Right lobe of liver (tissue), 6 donors: Measurements from ENCODE around the gene OR51B2. TPM values are rescaled to one million over a fixed set of nuclear protein-coding genes. Genes with fewer than 3 reads are reported as not detected.
"Not testable (repeated sequence)": the region's sequence is repeated elsewhere in the genome, so short reads cannot be mapped to it uniquely, and the experiment has no call there.

ENCODE experiments used
- ATAC-seq, 4 donors: fragments of 200-7000 bp; cut with Tn5 transposase; one replicate each; pipeline ENCODE4 v1.9.1; 2020; ENCODE audit warnings: mild to moderate bottlenecking in 4 of 4, moderate library complexity in 4 of 4
- DNase-seq, 3 donors: peaks; one replicate each; pipeline ENCODE4 v3.0.0-alpha.2; 2020
- H3K27ac ChIP-seq, 3 donors: fragments of 200-600 bp; one replicate each; pipeline ENCODE4 v1.8.0; 2022
- H3K27me3 ChIP-seq, 2 donors: fragments of 200-600 bp; one replicate each; pipeline ENCODE4 v1.8.0; 2022
- H3K36me3 ChIP-seq, 4 donors: fragments of 200-600 bp; sonication (generic) in 1 of 4; one replicate each; pipeline versions ENCODE4 v1.5.1 to v1.8.0; 2017 to 2022; ENCODE audit warnings: control low read depth in 1 of 4
- H3K4me1 ChIP-seq, 4 donors: fragments of 200-600 bp; sonication (generic) in 1 of 4; one replicate each; pipeline versions ENCODE4 v1.5.1 to v1.8.0; 2017 to 2022; ENCODE audit warnings: control low read depth in 1 of 4
- H3K4me3 ChIP-seq, 3 donors: fragments of 200-600 bp; one replicate each; pipeline ENCODE4 v1.8.0; 2022
- H3K9me3 ChIP-seq, 4 donors: fragments of 200-600 bp; sonication (generic) in 1 of 4; one replicate each; pipeline versions ENCODE4 v1.5.1 to v1.8.0; 2017 to 2022; ENCODE audit warnings: control low read depth in 1 of 4
- CTCF ChIP-seq, 4 donors: fragments of 200-600 bp in 3 of 4; fragments of 450-650 bp in 1 of 4; IDR thresholded peaks; one replicate each; pipeline versions ENCODE4 v1.5.1 to v1.8.0; 2016 to 2022; ENCODE audit warnings: antibody characterized with exemption in 4 of 4, mild to moderate bottlenecking in 2 of 4
- POLR2A ChIP-seq: fragments of 450-650 bp; IDR thresholded peaks from one replicate; pipeline ENCODE4 v1.6.1; 2017; ENCODE audit warnings: antibody characterized with exemption, mild to moderate bottlenecking
- WGBS: methylation state at CpG from one replicate; pipeline ENCODE4 v1.1.6; 2018; ENCODE audit warnings: low coverage, low lambda C conversion rate; ENCODE audit not compliant: insufficient coverage; ENCODE audit errors: missing lambda C conversion rate; 5-methylcytosine and 5-hydroxymethylcytosine counted together
- intact Hi-C, 2 donors: fragments of 100-400 bp; cut with DNase I; formaldehyde crosslinking; loops; one replicate each; pipeline versions ENCODE4 v1.11.2 to v1.14.1; 2022
- total RNA-seq, 6 experiments: library from RNA; depleted of rRNA in 2 of 6; stranded (reverse); fragments of >200 nt in 2 of 6; fragmentation: NEBNext Ultra II Directional in 3 of 6; extraction: Animal tissue kit (Norgen Biotek cat#: 25700) in 3 of 6; gene quantifications; one replicate each; pipeline versions ENCODE4 v1.1.0 to v1.2.4, GENCODE V29; 2016 to 2023
- donor health status: DM: no; HTN: yes; CAD: no.
- donor health status: DM: no; HTN: no; CAD: no.
- donor health status: DM: no; HTN: no; CAD: no.
- donor health status: DM: no; HTN: yes; CAD: no.
- donor health status: DM: no; HTN: yes; CAD: no.

The OR51B2 gene
- total RNA-seq, 6 experiments from 2014 or later = not detected

GRCh38 chr11:5366856-5367255 lies 42.8 kb upstream of the OR51B2 start:
- Histone ChIP-seq H3K4me3 (no peak overlapping the region), H3K4me1 (no peaks in the 10 kb centered on the region), H3K27ac (no peak overlapping the region), H3K27me3 (no peaks in the 10 kb centered on the region), H3K9me3 (no peaks in the 10 kb centered on the region), H3K36me3 (no peaks in the 10 kb centered on the region)
- ATAC-seq (no peak), DNase-seq (no peak)
- no peak for TF ChIP-seq CTCF (IDR thresholded peaks at IDR 0.05)
- TF ChIP-seq POLR2A = no peak
- intact Hi-C loops = no loop called here
- 60% methylated on average over 1 of the region's 1 CpG for WGBS

- WGBS = 67% methylated on average over 6 of the region's 6 CpGs
- H3K36me3 ChIP-seq, H3K4me1 ChIP-seq, H3K27me3 ChIP-seq, DNase-seq, H3K4me3 ChIP-seq, intact Hi-C loops, H3K27ac ChIP-seq, H3K9me3 ChIP-seq, ATAC-seq: not testable (repeated sequence)
Observed at GRCh38 chr11:5366365-5366764, 42.3 kb upstream of the OR51B2 start.

- Histone ChIP-seq H3K9me3 (no peaks in the 10 kb centered on the region), H3K4me3 (no peak overlapping the region), H3K4me1 (no peaks in the 10 kb centered on the region), H3K27ac (no peak overlapping the region), H3K27me3 (no peaks in the 10 kb centered on the region), H3K36me3 (no peaks in the 10 kb centered on the region)
- ATAC-seq = no peak
- TF ChIP-seq POLR2A = no peak
- TF ChIP-seq CTCF (IDR thresholded peaks at IDR 0.05) = no peak
- WGBS = 52% methylated on average over 2 of the region's 2 CpGs
- no peak for DNase-seq
- intact Hi-C loops = no loop called here
Observed at GRCh38 chr11:5364214-5364613, 40.1 kb upstream of the OR51B2 start.

- Histone ChIP-seq H3K36me3 (no peaks in the 10 kb centered on the region), H3K9me3 (no peaks in the 10 kb centered on the region), H3K27ac (no peak overlapping the region), H3K27me3 (no peaks in the 10 kb centered on the region), H3K4me1 (no peaks in the 10 kb centered on the region), H3K4me3 (no peak overlapping the region)
- 100% methylated on average over 1 of the region's 1 CpG for WGBS
- intact Hi-C loops = no loop called here
- no peak for TF ChIP-seq POLR2A
- TF ChIP-seq CTCF (IDR thresholded peaks at IDR 0.05) = no peak
- ATAC-seq (no peak), DNase-seq (no peak)
Observed at GRCh38 chr11:5363679-5364078, 39.6 kb upstream of the OR51B2 start.

GRCh38 chr11:5362017-5362625 lies 38.0 kb upstream of the OR51B2 start:
- Histone ChIP-seq H3K9me3 (no peaks in the 10 kb centered on the region), H3K4me1 (no peaks in the 10 kb centered on the region), H3K4me3 (no peak overlapping the region), H3K36me3 (no peaks in the 10 kb centered on the region), H3K27me3 (no peaks in the 10 kb centered on the region), H3K27ac (no peak overlapping the region)
- no peak for DNase-seq
- 29% methylated on average over 3 of the region's 3 CpGs for WGBS
- ATAC-seq = no peak
- TF ChIP-seq POLR2A (no peak), CTCF (IDR thresholded peaks at IDR 0.05) (no peak)
- intact Hi-C loops = no loop called here

GRCh38 chr11:5356031-5356430 lies 31.9 kb upstream of the OR51B2 start:
- ATAC-seq, H3K27me3 ChIP-seq, H3K27ac ChIP-seq, DNase-seq, H3K4me1 ChIP-seq, intact Hi-C loops, H3K9me3 ChIP-seq, H3K36me3 ChIP-seq, H3K4me3 ChIP-seq: not testable (repeated sequence)
- WGBS = 50% methylated on average over 5 of the region's 5 CpGs
